HG02763 (cell line): ENCODE results near the gene RINL.
"Not testable (repeated sequence)": the region's sequence is repeated elsewhere in the genome, so short reads cannot be mapped to it uniquely, and the experiment has no call there.

Source experiments
- ATAC-seq: cut with Tn5 transposase; IDR thresholded peaks from one replicate; pipeline ENCODE4 v1.9.1; 2021; ENCODE audit warnings: mild to moderate bottlenecking, moderate library complexity; ENCODE audit not compliant: unreplicated experiment

Gene RINL

GRCh38 chr19:38836159-38836982, 41.7 kb downstream of the RINL start:
- no peak for ATAC-seq

DNA sequence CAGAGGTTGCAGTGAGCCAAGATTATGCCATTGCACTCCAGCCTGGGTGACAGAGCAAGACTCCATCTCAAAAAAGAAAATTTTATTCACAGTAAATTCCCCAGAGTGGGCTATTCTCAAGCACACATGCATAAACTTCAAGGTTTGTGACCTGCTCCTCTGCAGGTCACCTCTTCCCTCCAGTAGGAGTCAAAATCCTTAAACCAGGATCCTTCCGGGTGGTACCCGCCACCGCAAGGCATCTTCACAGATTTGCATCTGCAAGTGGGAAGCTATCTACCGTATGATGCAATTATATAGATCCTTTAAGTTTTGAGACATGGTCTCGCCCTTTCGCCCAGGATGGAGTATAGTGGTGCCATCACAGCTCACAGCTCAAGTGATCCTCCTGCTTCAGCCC, 43.5 kb downstream of the RINL start:
- ATAC-seq, result no peak

- no peak for ATAC-seq
Observed at GRCh38 chr19:38834104-38834490, 44.0 kb downstream of the RINL start.

DNA sequence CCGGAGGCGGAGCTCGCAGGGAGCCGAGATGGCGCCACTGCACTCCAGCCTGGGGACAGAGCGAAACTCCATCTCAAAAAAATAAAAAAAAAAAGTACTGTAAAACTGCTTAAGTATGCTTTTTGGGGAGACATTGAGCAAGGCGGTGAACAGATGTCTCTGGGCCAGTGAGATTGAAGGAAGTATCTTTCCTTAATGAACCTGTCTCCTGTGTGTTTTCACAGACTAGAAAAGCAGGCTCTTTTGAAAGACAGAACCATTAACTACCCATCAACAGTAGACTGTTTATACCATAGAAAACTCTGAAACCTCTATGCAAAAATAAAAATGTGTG, 45.0 kb downstream of the RINL start:
- ATAC-seq, result no peak

- peak; percentile 33 for ATAC-seq
Observed at GRCh38 chr19:38831142-38831605, 46.9 kb downstream of the RINL start.

GRCh38 chr19:38830039-38830733, 47.9 kb downstream of the RINL start:
- no peak for ATAC-seq

DNA sequence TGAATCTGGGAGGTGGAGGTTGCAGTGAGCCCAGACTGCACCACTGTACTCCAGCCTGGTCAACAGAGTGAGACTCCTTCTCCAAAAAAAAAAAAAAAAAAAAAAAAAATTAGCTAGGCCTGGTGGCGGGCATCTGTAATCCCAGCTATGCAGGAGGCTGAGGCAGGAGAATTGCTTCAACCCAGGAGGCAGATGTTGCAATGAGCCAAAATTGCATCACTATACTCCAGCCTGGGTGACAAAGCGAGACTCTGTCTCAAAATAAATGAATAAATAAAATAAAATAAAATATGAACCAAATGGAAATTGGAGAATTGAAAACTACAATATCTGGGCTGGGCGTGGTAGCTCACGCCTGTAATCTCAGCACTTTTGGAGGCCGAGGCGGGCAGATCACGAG, 48.9 kb downstream of the RINL start:
- ATAC-seq, result not testable (repeated sequence)

- ATAC-seq, result no peak
Observed at GRCh38 chr19:38826856-38827551, 51.1 kb downstream of the RINL start.

GRCh38 chr19:38825936-38826335, 52.1 kb downstream of the RINL start:
- not testable (repeated sequence) for ATAC-seq

GRCh38 chr19:38821230-38821825, 56.7 kb downstream of the RINL start:
- ATAC-seq, result not testable (repeated sequence)

DNA sequence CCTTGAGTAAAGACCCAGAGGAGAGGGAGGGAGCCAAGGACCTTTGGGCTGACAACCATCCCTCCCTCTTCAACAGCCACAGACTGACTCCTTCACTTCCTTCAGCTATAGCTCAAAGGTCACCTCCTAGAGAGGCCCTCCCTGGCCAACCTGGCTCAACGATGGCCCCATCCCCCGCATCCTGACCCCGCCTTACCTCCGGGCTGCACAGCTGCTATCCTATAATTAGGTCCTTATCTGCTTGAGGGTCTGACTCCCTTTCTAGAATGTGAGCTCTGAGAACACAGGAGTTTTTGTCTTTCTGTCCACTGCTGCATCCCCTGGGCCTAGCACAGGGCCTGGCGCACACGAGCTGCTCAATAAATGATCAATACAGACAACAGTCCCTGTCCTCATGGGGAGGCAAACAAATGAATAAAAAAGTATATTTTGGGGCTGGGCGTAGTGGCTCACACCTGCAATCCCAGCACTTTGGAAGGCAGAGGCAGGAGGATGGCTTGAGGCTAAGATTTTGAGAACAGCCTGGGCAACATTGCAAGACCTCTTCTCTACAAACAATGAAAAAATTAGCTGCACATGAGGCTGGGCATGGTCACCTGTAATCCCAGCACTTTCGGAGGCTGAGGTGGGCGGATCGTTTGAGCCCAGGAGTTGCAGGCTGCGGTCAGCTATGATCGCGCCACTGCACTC, 58.7 kb downstream of the RINL start:
- no peak for ATAC-seq
